Neural progenitor cell (in vitro differentiated cells): ENCODE results near the gene CLIC5. TPM values are rescaled to one million over a fixed set of nuclear protein-coding genes. Genes with fewer than 3 reads are reported as not detected.

ENCODE experiments used
- DNase-seq: peaks from one replicate; pipeline ENCODE4 v3.0.0-alpha.2; 2016; ENCODE audit warnings: low spot score
- H2AFZ ChIP-seq: fragments of 200-600 bp; sonication (generic); replicated peaks from 2 replicates; pipeline ENCODE4 v1.6.1; 2016; ENCODE audit warnings: antibody characterized with exemption
- H3F3A ChIP-seq: fragments of 200-600 bp; sonication (generic); 2 replicates; pipeline ENCODE4 v1.6.1; 2016; ENCODE audit warnings: antibody characterized with exemption, low read depth
- H3K27ac ChIP-seq: fragments of 200-600 bp; sonication (generic); 2 replicates; pipeline ENCODE4 v1.5.1; 2016; ENCODE audit warnings: mild to moderate bottlenecking
- H3K27me3 ChIP-seq: fragments of 200-600 bp; sonication (generic); 2 replicates; pipeline ENCODE4 v1.6.1; 2016; ENCODE audit warnings: mild to moderate bottlenecking, moderate library complexity
- H3K36me3 ChIP-seq: fragments of 200-600 bp; sonication (generic); 2 replicates; pipeline ENCODE4 v1.5.1; 2016
- H3K4me1 ChIP-seq: fragments of 200-600 bp; sonication (generic); 2 replicates; pipeline ENCODE4 v1.6.1; 2016; ENCODE audit warnings: mixed run types
- H3K4me2 ChIP-seq: fragments of 200-600 bp; sonication (generic); 2 replicates; pipeline ENCODE4 v1.6.1; 2016
- H3K4me3 ChIP-seq: fragments of 200-600 bp; sonication (generic); 2 replicates; pipeline ENCODE4 v1.5.1; 2016
- H3K79me2 ChIP-seq: fragments of 200-600 bp; sonication (generic); 2 replicates; pipeline ENCODE4 v1.6.1; 2016; ENCODE audit warnings: low read depth
- H3K9ac ChIP-seq: fragments of 200-600 bp; sonication (generic); 2 replicates; pipeline ENCODE4 v1.6.1; 2016
- H3K9me3 ChIP-seq: fragments of 200-600 bp; sonication (generic); 2 replicates; pipeline ENCODE4 v1.5.1; 2016; ENCODE audit warnings: low read depth
- H4K20me1 ChIP-seq: fragments of 200-600 bp; sonication (generic); 2 replicates; pipeline ENCODE4 v1.6.1; 2016; ENCODE audit warnings: low read depth
- H3K27ac Mint-ChIP-seq: 3 replicates; pipeline ENCODE4 v1.8.0; 2021; ENCODE audit warnings: mixed read lengths
- H3K27me3 Mint-ChIP-seq: 2 replicates; pipeline ENCODE4 v1.8.0; 2022; ENCODE audit warnings: low read depth, mild to moderate bottlenecking, inconsistent platforms, moderate library complexity, mixed read lengths; ENCODE audit not compliant: insufficient read depth
- H3K36me3 Mint-ChIP-seq: 3 replicates; pipeline ENCODE4 v1.8.0; 2021; ENCODE audit warnings: mixed read lengths
- H3K4me1 Mint-ChIP-seq: 3 replicates; pipeline ENCODE4 v1.8.0; 2021; ENCODE audit warnings: mixed read lengths
- H3K4me3 Mint-ChIP-seq: 3 replicates; pipeline ENCODE4 v1.8.0; 2021; ENCODE audit warnings: mild to moderate bottlenecking, moderate library complexity, mixed read lengths
- H3K9me3 Mint-ChIP-seq: 3 replicates; pipeline ENCODE4 v1.8.0; 2020; ENCODE audit warnings: mixed read lengths
- CTCF ChIP-seq: fragments of 200-600 bp; sonication (generic); IDR thresholded peaks from 2 replicates; pipeline ENCODE4 v1.5.1; 2017; ENCODE audit warnings: antibody characterized with exemption, mild to moderate bottlenecking
- EZH2 ChIP-seq: fragments of 200-600 bp; sonication (generic); IDR thresholded peaks from 2 replicates; pipeline ENCODE4 v1.6.1; 2017; ENCODE audit warnings: antibody characterized with exemption, mild to moderate bottlenecking, moderate library complexity
- EZH2phosphoT487 ChIP-seq: fragments of 200-600 bp; sonication (generic); IDR thresholded peaks from 2 replicates; pipeline ENCODE4 v1.6.1; 2017; ENCODE audit warnings: antibody characterized with exemption
- total RNA-seq: library from RNA; depleted of rRNA; stranded (reverse); fragments of >200 nt; gene quantifications from 2 replicates; pipeline ENCODE4 v1.2.3, GENCODE V29; 2015; ENCODE audit warnings: low replicate concordance

Gene CLIC5
- total RNA-seq, 1 donor from 2014 or later, result not detected

GRCh38 chr6:45972795-45973503 is 42.7 kb downstream of the CLIC5 start:
- Histone ChIP-seq H3K79me2 (no peaks in the 10 kb centered on the region), H3K4me2 (peak overlapping the region; percentile 16), H3K9ac (no peak overlapping the region), H3F3A (peaks cover 10% of the 10 kb centered on the region), H4K20me1 (no peaks in the 10 kb centered on the region), H3K4me3 (no peak overlapping the region), H3K9me3 (no peaks in the 10 kb centered on the region), H3K4me1 (peaks cover 29% of the 10 kb centered on the region), H3K27ac (no peak overlapping the region), H3K27me3 (no peaks in the 10 kb centered on the region), H2AFZ (no peak overlapping the region), H3K36me3 (no peaks in the 10 kb centered on the region)
- no peak for TF ChIP-seq EZH2phosphoT487
- TF ChIP-seq CTCF, result no peak
- no peak overlapping the region for H3K27ac Mint-ChIP-seq
- peaks cover 6% of the 10 kb centered on the region for H3K9me3 Mint-ChIP-seq
- no peaks in the 10 kb centered on the region for H3K36me3 Mint-ChIP-seq
- peaks cover 3% of the 10 kb centered on the region for H3K27me3 Mint-ChIP-seq
- H3K4me1 Mint-ChIP-seq, result no peaks in the 10 kb centered on the region
- DNase-seq, result no peak
- no peak overlapping the region for H3K4me3 Mint-ChIP-seq

- H2AFZ ChIP-seq, result no peak overlapping the region
- no peaks in the 10 kb centered on the region for H3K79me2 ChIP-seq
- no peaks in the 10 kb centered on the region for H3K27me3 ChIP-seq
- Mint-ChIP-seq H3K36me3 (no peaks in the 10 kb centered on the region), H3K4me1 (no peaks in the 10 kb centered on the region), H3K9me3 (peaks cover 5% of the 10 kb centered on the region), H3K27me3 (peaks cover 4% of the 10 kb centered on the region), H3K27ac (no peak overlapping the region), H3K4me3 (no peak overlapping the region)
- no peak overlapping the region for H3K4me2 ChIP-seq
- no peak overlapping the region for H3K9ac ChIP-seq
- no peak overlapping the region for H3K4me3 ChIP-seq
- H3F3A ChIP-seq, result peaks cover 10% of the 10 kb centered on the region
- TF ChIP-seq EZH2, result no peak
- no peak for TF ChIP-seq EZH2phosphoT487
- TF ChIP-seq CTCF, result no peak
- H3K4me1 ChIP-seq, result peaks cover 30% of the 10 kb centered on the region
- no peaks in the 10 kb centered on the region for H3K36me3 ChIP-seq
- no peak for DNase-seq
- no peaks in the 10 kb centered on the region for H4K20me1 ChIP-seq
- no peaks in the 10 kb centered on the region for H3K9me3 ChIP-seq
- H3K27ac ChIP-seq, result no peak overlapping the region
Measured at GRCh38 chr6:45971287-45971686, 44.4 kb downstream of the CLIC5 start.

- H3K27ac ChIP-seq, result no peak overlapping the region
- H4K20me1 ChIP-seq, result no peaks in the 10 kb centered on the region
- H3K36me3 ChIP-seq, result no peaks in the 10 kb centered on the region
- H2AFZ ChIP-seq, result no peak overlapping the region
- H3K9me3 ChIP-seq, result no peaks in the 10 kb centered on the region
- peaks cover 30% of the 10 kb centered on the region for H3K4me1 ChIP-seq
- TF ChIP-seq CTCF (no peak), EZH2 (no peak), EZH2phosphoT487 (no peak)
- no peaks in the 10 kb centered on the region for H3K79me2 ChIP-seq
- no peaks in the 10 kb centered on the region for H3K4me1 Mint-ChIP-seq
- peaks cover 4% of the 10 kb centered on the region for H3K27me3 Mint-ChIP-seq
- no peak overlapping the region for H3K4me3 Mint-ChIP-seq
- no peak overlapping the region for H3K4me3 ChIP-seq
- DNase-seq, result no peak
- no peaks in the 10 kb centered on the region for H3K36me3 Mint-ChIP-seq
- no peak overlapping the region for H3K9ac ChIP-seq
- H3K4me2 ChIP-seq, result no peak overlapping the region
- no peak overlapping the region for H3K27ac Mint-ChIP-seq
- no peaks in the 10 kb centered on the region for H3K27me3 ChIP-seq
- peaks cover 10% of the 10 kb centered on the region for H3F3A ChIP-seq
- H3K9me3 Mint-ChIP-seq, result peaks cover 5% of the 10 kb centered on the region
Measured at GRCh38 chr6:45970326-45970725, 45.3 kb downstream of the CLIC5 start.
